HG02852 (cell line): ENCODE data around the gene ZFHX2.

ENCODE experiments used
- ATAC-seq: cut with Tn5 transposase; IDR thresholded peaks from one replicate; pipeline ENCODE4 v1.9.1; 2021; ENCODE audit warnings: mild to moderate bottlenecking, moderate library complexity; ENCODE audit not compliant: unreplicated experiment

Gene ZFHX2

DNA sequence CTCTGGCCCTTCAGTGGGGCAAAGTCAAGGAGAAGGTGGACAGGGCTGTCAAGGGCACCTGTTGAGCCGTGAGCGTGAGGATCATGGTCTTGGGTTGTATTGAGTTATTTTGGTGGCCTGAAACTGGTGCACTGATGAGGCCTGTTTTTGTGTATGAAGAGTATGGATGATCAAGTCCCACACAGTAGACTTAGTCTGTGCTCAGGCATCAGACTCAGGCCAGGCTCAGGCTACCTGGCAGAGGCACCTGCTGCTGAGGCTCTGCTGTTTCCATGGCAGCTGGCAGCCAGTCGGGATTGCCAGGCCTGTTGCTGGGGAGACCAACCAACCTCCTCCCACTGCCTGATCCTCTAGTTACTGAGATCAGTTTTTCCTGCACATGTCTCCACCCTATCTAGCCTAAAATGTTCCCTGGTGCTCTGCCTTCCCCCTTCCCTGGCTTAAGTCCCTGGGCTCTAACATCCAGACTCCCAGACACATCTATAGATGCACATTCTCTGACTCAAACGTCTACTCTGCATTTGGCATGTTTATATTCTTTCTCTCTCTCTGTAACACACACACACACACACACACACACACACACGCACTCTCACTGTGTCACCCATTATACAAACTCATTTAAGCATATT lies 21.9 kb upstream of the ZFHX2 start:
- ATAC-seq: no peak

- ATAC-seq: no peak
These were observed 21.3 kb upstream of the ZFHX2 start for GRCh38 chr14:23572836-23573235.

GRCh38 chr14:23572524-23572828 lies 20.9 kb upstream of the ZFHX2 start:
- ATAC-seq: no peak

DNA sequence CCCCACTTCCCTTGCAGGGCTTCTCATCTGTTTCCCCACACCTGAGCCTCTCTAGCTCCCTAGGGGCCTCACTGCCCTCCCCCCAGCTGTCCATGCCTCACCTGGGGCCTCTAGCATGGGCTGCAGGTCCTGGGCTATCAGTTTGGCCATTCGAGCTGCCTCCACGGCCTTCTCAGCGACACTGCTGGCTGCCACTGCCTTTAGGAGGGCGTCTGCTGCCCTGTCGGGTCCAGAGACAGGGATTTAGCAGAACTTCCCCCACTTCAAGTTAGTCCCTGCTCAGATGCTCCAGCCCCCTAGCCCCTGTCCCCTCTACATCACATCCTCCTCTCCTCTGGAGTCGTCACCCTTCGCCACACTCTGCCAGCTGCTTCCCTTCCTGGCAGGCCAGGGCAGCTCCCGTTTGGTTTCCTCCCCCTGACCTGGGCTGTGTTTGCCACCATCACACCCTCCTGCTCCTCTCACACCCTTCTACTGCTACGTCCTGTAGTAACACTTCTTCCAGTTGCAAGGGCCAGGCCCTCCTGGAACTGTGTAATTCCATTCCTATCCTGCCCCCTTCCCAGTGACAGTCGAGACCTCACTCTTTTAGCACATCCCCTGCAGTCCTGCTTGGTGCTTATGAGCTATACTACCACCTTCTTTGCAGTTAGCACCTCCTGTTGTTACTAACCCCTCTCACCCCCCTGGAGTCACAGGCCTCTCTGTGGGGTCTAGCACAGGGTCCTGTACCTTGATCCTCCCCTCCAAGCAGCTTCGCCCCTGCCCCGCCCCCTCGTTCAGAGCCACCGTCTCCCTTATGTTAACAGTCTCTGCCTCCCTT lies 20.3 kb upstream of the ZFHX2 start:
- no peak for ATAC-seq

DNA sequence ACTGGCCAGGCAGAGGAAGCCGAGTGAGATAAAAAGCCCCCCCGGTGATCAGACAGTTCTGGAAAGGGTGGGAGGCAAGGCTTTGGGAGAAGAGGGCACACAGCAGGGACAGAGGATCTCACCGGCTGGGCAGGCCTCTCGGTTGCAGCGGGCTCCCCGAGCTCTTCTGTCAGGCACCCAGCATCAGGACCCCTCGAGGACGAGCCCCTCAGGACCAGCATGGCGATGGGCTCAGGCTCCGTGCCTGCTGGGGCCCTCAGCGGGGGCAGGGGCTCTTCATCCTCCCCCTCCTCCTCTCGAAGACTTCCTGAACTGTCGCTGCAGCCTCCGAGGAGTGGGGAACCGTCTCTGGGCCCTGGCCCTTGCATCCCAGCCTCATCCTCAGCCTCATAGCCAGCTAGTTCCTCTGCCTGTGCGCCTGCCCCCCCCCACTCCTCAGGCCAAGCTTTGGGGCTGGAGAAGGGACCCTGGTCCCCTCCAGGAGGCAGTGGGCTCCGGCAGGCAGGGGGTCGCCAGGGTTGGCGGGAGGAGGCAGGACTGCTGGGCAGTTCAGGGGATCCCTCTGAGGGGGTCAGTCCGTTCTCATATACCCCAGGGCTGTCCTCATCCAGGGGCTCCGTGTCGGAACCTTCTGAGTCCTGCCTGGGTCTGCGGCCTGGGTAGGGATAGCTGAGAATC lies 19.4 kb upstream of the ZFHX2 start:
- no peak for ATAC-seq

GRCh38 chr14:23569443-23570151 lies 18.0 kb upstream of the ZFHX2 start:
- ATAC-seq: no peak

- no peak for ATAC-seq
These were observed 17.2 kb upstream of the ZFHX2 start for GRCh38 chr14:23568600-23569331.

DNA sequence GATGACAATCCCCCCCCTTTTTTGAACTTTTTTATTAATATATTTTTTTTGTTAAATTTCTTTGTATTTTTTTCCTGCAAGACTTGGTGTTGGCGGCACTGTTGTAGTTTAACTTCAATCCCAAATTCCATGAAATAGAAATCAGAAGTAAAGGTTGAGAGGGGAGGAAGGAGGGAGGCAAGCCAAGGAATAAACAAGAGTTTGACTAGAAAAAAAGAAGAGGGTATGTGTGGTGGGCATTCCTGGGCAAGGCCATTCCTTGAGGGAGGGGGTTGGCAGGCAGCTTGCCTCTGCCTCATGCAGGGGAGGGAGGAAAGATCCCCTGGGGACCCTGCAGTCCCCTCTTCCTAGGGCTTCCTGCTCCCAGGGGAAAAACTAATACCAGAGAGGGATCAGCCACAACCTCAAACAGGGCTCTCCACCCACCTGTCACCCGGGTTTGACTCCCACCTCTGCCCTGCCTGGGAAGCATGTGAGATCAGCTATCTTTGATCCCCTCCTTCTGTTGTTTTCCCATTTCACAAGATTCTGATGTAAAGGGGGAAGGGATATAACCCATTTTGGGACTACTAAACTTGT lies 16.5 kb upstream of the ZFHX2 start:
- no peak for ATAC-seq

DNA sequence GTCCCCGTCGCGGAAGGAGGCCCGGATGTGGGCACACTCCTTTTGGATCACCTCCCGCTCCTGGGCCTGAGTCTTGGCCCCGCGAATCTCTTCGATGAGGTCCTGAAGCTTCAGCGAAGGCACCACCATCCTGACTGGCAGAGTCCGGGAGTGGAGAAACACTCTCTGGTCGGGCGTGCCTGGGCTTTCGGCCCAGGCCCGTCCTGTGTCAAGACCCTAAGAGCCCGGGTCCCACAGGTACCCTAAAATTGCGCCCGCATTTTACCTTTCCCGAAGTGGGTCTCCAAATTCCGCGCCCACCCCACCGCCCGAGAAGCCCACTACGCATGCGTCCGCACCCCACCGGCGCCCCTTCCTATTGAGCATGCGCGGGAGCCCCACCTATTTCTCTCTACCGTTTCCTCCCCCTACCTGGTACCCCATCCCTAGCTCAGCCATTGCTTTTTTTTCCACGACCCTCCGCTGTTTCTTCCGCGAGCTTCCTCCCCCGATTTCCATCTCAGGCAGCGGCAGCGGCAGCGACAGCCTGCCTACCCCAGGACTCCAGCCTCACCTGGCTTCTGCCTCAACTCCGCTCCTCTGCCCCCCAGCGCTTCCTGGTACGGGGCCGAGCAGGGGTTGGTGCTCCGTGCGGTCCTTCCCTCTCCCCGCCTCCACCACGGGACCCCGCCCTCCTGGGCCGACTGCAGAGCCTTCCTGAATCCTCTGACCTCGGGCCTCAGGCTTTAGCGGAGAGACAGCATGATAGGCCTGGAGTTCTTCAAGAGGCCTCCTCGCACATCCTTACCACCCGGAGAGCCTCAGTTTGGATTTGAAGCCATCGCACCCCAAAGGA lies 15.8 kb upstream of the ZFHX2 start, which contains the start of gene AP1G2:
Gene AP1G2, minus strand, starts transcription at position 606 of the 835 bp plus-strand sequence. Its CDS starts 477 bp downstream, at position 129.
- peak; percentile 84 for ATAC-seq

DNA sequence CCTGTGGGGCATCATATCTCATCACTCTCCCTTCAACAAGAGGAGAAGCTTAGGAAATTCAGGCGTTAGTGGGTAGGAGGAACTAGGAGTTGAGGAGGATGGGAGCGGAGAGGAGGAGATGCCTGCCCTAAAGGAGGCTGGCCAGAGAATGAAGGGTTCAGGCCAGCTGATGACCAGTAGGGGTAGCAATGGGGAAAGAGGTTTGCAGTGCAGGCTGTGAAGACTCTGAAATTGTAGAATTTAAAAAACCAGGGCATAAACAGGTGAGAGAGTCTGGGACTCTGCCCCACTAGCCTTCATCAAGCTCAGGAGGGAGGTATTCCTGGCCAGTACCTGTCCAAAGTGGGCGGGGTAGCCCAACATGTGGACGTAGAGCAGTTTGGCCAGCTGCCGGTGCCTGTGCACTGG lies 15.2 kb upstream of the ZFHX2 start:
- peak; percentile 18 for ATAC-seq

- ATAC-seq: no peak
These were observed 14.7 kb upstream of the ZFHX2 start for GRCh38 chr14:23566112-23566777.

GRCh38 chr14:23565626-23566025 lies 14.1 kb upstream of the ZFHX2 start:
- ATAC-seq: no peak

GRCh38 chr14:23564876-23565275 lies 13.3 kb upstream of the ZFHX2 start:
- ATAC-seq: no peak

DNA sequence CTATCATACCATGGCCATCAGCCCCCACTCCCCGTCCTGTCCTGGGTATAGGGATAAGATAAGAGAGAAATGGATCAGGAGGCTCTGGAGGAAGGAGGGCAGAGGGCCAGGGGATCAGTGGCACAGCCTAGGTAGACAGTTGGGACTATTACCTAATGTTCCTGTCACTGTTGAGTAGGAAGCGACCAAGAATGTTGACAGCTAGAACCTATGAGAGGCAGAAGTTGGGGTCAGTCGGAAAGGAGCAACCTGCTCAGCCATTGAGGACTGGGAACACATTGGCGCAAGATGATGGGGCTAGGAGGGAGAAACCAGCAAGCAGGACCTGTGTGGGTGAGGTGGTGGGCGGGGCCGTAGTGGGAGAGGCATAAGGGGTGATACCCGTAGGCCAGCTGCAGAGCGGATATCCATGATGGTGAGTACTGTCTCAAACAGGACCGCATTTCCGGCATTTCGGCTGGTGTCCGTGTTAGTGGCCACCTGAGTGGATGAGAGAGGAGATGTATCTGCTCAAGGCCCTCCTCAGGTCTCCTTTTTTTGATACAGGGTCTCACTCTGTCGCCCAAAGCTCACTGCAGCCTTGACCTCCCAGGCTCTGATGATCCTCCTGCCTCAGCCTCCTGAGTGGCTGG lies 12.7 kb upstream of the ZFHX2 start:
- no peak for ATAC-seq

DNA sequence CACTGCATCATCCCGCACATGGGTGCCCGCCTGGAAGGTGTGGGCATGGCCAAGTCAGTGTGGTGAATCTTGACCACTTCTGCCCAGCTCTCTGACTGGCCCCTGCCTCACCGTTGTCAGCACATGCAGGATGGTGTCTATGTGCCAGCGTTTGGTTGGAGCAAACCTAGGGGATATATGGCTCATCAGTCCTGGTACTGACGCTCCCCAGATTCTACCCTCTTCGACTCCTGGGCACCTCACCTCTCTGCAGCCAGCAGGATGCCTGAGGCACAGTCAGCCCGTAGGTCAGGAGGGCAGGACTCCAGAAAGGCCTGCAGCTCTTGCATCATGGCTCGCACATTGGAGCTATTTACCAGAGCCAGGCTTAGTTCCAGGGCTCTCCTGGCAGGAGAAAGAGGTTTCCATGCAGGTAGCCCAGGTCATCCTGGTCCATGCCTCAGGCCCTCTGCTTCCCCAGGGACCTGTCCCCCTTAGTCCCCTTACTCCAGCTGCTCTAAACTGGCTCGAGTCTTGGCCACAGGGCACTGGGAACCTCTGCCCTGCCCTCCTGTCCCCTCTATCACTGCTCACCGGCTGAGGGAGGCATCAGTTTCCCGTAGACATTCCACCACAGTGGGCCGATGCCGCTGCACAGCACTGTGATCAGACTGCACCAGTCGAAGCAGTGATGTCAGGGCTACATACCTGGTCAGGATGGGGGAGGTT lies 12.1 kb upstream of the ZFHX2 start:
- no peak for ATAC-seq

- no peak for ATAC-seq
These were observed 11.4 kb upstream of the ZFHX2 start for GRCh38 chr14:23562822-23563472.
